ENCODE measurements around the gene XRCC3.

DNA sequence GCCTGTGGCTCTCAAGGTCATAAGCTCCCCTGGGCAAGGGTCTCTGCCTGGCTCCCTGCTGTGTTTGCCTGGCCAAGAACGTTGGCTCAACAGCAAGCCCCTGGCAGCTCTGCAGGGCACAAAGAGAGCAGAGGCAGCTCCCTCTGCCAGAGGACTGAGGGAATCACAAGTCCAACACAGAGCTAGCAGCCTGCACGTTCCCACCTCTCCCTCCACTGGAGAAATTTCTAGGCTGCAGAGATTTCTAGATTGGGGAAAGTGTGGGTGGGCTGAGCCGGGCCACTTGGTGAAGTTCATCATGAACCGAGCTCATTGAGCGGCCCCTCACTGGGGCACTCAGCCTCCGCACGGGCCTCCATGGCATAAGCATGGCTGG is 20.2 kb upstream of the XRCC3 start:
- TF ChIP-seq POLR2A (IDR thresholded peaks at IDR 0.05; ENCODE audit: extremely low read depth, insufficient read length) (no peak), MYC (IDR thresholded peaks at IDR 0.05; ENCODE audit: low read depth, low read length) (no peak)
- TF ChIP-seq, protein P1, sequence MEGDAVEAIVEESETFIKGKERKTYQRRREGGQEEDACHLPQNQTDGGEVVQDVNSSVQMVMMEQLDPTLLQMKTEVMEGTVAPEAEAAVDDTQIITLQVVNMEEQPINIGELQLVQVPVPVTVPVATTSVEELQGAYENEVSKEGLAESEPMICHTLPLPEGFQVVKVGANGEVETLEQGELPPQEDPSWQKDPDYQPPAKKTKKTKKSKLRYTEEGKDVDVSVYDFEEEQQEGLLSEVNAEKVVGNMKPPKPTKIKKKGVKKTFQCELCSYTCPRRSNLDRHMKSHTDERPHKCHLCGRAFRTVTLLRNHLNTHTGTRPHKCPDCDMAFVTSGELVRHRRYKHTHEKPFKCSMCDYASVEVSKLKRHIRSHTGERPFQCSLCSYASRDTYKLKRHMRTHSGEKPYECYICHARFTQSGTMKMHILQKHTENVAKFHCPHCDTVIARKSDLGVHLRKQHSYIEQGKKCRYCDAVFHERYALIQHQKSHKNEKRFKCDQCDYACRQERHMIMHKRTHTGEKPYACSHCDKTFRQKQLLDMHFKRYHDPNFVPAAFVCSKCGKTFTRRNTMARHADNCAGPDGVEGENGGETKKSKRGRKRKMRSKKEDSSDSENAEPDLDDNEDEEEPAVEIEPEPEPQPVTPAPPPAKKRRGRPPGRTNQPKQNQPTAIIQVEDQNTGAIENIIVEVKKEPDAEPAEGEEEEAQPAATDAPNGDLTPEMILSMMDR (IDR thresholded peaks at IDR 0.05; ENCODE audit: low read depth, low read length): no peak
- TF ChIP-seq, protein P2, sequence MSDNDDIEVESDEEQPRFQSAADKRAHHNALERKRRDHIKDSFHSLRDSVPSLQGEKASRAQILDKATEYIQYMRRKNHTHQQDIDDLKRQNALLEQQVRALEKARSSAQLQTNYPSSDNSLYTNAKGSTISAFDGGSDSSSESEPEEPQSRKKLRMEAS (IDR thresholded peaks at IDR 0.05; ENCODE audit: low read depth, low read length): no peak

Data from NB4 (cell line).